H4 (cell line): ENCODE data around the gene NEURL4. TPM values are rescaled to one million over a fixed set of nuclear protein-coding genes. Genes with fewer than 3 reads are reported as not detected.
"Not testable (repeated sequence)": the region's sequence is repeated elsewhere in the genome, so short reads cannot be mapped to it uniquely, and the experiment has no call there.

Experiments
- DNase-seq: peaks from one replicate; pipeline ENCODE4 v3.0.0-alpha.2; 2015; ENCODE audit warnings: low spot score
- total RNA-seq: library from RNA; depleted of rRNA; stranded (reverse); fragments of >200 nt; shearing (Covaris generic); gene quantifications from 2 replicates; pipeline ENCODE4 v1.2.3, GENCODE V29; 2014; rRNA removed

Gene NEURL4
- 3.4 and 3.5 TPM in 2 replicates for total RNA-seq

- DNase-seq: no peak
Observed at GRCh38 chr17:7328840-7329373, at the start of gene NEURL4. Gene NEURL4, minus strand, starts transcription at chr17:7329335. Its CDS starts 23 bp downstream, at chr17:7329312.

- no peak for DNase-seq
Observed at GRCh38 chr17:7374353-7374752, 45.2 kb upstream of the NEURL4 start.

- DNase-seq: no peak
Observed at GRCh38 chr17:7370853-7371252, 41.7 kb upstream of the NEURL4 start.

- DNase-seq: no peak
Observed at GRCh38 chr17:7369825-7370224, 40.7 kb upstream of the NEURL4 start.

- not testable (repeated sequence) for DNase-seq
Observed at GRCh38 chr17:7368599-7368994, 39.5 kb upstream of the NEURL4 start.

GRCh38 chr17:7367918-7368598, 38.9 kb upstream of the NEURL4 start:
- no peak for DNase-seq

GRCh38 chr17:7367083-7367482, 37.9 kb upstream of the NEURL4 start:
- no peak for DNase-seq

GRCh38 chr17:7365963-7366362, 36.8 kb upstream of the NEURL4 start:
- DNase-seq: not testable (repeated sequence)

GRCh38 chr17:7363311-7363710, 34.2 kb upstream of the NEURL4 start:
- no peak for DNase-seq

- DNase-seq: no peak
Observed at GRCh38 chr17:7361906-7362305, 32.8 kb upstream of the NEURL4 start.

GRCh38 chr17:7357381-7357780, 28.2 kb upstream of the NEURL4 start:
- DNase-seq: no peak

GRCh38 chr17:7356756-7357155, 27.6 kb upstream of the NEURL4 start:
- DNase-seq: no peak

GRCh38 chr17:7356072-7356549, 27.0 kb upstream of the NEURL4 start:
- peak; percentile 43 for DNase-seq

- DNase-seq: no peak
Observed at GRCh38 chr17:7355573-7355972, 26.4 kb upstream of the NEURL4 start.

- no peak for DNase-seq
Observed at GRCh38 chr17:7355053-7355452, 25.9 kb upstream of the NEURL4 start, which contains the start of gene TMEM95. Gene TMEM95, plus strand, starts transcription at chr17:7355156. Its CDS starts 49 bp downstream, at chr17:7355205.

- DNase-seq: no peak
Observed at GRCh38 chr17:7354262-7354843, 25.2 kb upstream of the NEURL4 start.

GRCh38 chr17:7352910-7353635, 23.9 kb upstream of the NEURL4 start:
- DNase-seq: no peak

- DNase-seq: no peak
Observed at GRCh38 chr17:7352503-7352889, 23.4 kb upstream of the NEURL4 start.

- DNase-seq: peak; percentile 74
Observed at GRCh38 chr17:7351665-7352502, 22.7 kb upstream of the NEURL4 start, which contains the start of gene KCTD11. Gene KCTD11, plus strand, starts transcription at chr17:7352162.

GRCh38 chr17:7348478-7349242, 19.5 kb upstream of the NEURL4 start:
- DNase-seq: no peak
